Nephron progenitor cell (in vitro differentiated cells): ENCODE results near the gene EPHA10.

Experiments used
- DNase-seq: peaks from one replicate; pipeline ENCODE4 v3.0.0; 2021
- H3K27ac Mint-ChIP-seq: 2 replicates; pipeline ENCODE4 v1.8.0; 2021; ENCODE audit warnings: mild to moderate bottlenecking, moderate library complexity, mixed read lengths
- H3K27me3 Mint-ChIP-seq: 2 replicates; pipeline ENCODE4 v1.8.0; 2021; ENCODE audit warnings: mild to moderate bottlenecking, low read depth, mixed read lengths; ENCODE audit not compliant: poor library complexity
- H3K36me3 Mint-ChIP-seq: 2 replicates; pipeline ENCODE4 v1.8.0; 2021; ENCODE audit warnings: low read depth, mixed read lengths
- H3K4me1 Mint-ChIP-seq: 2 replicates; pipeline ENCODE4 v1.8.0; 2021; ENCODE audit warnings: mixed read lengths
- H3K4me3 Mint-ChIP-seq: 2 replicates; pipeline ENCODE4 v1.8.0; 2021; ENCODE audit warnings: mild to moderate bottlenecking, moderate library complexity, mixed read lengths
- H3K9me3 Mint-ChIP-seq: 2 replicates; pipeline ENCODE4 v1.8.0; 2021; ENCODE audit warnings: mild to moderate bottlenecking, moderate library complexity, mixed read lengths
- TF ChIP-seq, protein P1 (sequence below): fragments of 200-600 bp; sonication (generic); IDR thresholded peaks from 2 replicates; pipeline ENCODE4 v1.5.0; 2021; ENCODE audit warnings: antibody characterized with exemption

The EPHA10 gene

GRCh38 chr1:37704966-37705365 is 60.0 kb downstream of the EPHA10 start:
- H3K27me3 Mint-ChIP-seq: no peaks in the 10 kb centered on the region
- H3K4me3 Mint-ChIP-seq: no peak overlapping the region
- no peaks in the 10 kb centered on the region for H3K9me3 Mint-ChIP-seq
- TF ChIP-seq, protein P1, sequence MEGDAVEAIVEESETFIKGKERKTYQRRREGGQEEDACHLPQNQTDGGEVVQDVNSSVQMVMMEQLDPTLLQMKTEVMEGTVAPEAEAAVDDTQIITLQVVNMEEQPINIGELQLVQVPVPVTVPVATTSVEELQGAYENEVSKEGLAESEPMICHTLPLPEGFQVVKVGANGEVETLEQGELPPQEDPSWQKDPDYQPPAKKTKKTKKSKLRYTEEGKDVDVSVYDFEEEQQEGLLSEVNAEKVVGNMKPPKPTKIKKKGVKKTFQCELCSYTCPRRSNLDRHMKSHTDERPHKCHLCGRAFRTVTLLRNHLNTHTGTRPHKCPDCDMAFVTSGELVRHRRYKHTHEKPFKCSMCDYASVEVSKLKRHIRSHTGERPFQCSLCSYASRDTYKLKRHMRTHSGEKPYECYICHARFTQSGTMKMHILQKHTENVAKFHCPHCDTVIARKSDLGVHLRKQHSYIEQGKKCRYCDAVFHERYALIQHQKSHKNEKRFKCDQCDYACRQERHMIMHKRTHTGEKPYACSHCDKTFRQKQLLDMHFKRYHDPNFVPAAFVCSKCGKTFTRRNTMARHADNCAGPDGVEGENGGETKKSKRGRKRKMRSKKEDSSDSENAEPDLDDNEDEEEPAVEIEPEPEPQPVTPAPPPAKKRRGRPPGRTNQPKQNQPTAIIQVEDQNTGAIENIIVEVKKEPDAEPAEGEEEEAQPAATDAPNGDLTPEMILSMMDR: no peak
- H3K4me1 Mint-ChIP-seq: no peaks in the 10 kb centered on the region
- peaks cover 80% of the 10 kb centered on the region for H3K36me3 Mint-ChIP-seq
- no peak overlapping the region for H3K27ac Mint-ChIP-seq
- DNase-seq: no peak

- no peak for DNase-seq
- Mint-ChIP-seq H3K4me3 (no peak overlapping the region), H3K36me3 (peaks cover 81% of the 10 kb centered on the region), H3K9me3 (no peaks in the 10 kb centered on the region), H3K27me3 (no peaks in the 10 kb centered on the region), H3K4me1 (no peaks in the 10 kb centered on the region), H3K27ac (no peak overlapping the region)
- TF ChIP-seq, protein P1: no peak
Measured at GRCh38 chr1:37703061-37703460, 61.9 kb downstream of the EPHA10 start.

DNA sequence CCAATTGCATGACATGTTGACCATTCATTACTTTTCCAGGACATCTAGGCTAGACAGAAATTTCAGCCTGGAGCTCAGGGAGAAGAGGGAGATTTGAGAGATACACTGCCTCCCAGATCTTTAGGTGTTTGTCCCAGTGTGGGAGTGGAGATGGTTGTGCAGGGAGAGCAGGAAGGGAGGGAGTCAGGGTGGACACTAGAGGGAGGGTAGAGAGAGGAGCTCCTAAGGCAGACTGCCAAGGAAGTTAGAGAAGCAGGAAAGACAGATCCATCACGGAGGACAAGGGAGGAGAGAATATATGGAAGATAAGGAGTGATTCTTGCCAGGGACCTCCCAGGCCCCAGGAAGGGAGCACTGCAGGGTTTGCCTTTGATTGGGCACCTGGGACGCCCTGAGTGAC is 63.9 kb downstream of the EPHA10 start:
- TF ChIP-seq, protein P1: no peak
- Mint-ChIP-seq H3K4me1 (no peaks in the 10 kb centered on the region), H3K36me3 (peaks cover 76% of the 10 kb centered on the region)

GRCh38 chr1:37699147-37699546 is 65.8 kb downstream of the EPHA10 start:
- TF ChIP-seq, protein P1: no peak
- Mint-ChIP-seq H3K4me1 (peaks cover 3% of the 10 kb centered on the region), H3K36me3 (peaks cover 80% of the 10 kb centered on the region), H3K27ac (no peak overlapping the region), H3K9me3 (no peaks in the 10 kb centered on the region), H3K27me3 (no peaks in the 10 kb centered on the region), H3K4me3 (no peak overlapping the region)
- no peak for DNase-seq

More for the DNA sequence above, 63.9 kb downstream of the EPHA10 start:
- no peaks in the 10 kb centered on the region for H3K9me3 Mint-ChIP-seq
- no peak for DNase-seq
- H3K27ac Mint-ChIP-seq: peak overlapping the region; percentile 8
- no peak overlapping the region for H3K4me3 Mint-ChIP-seq
- H3K27me3 Mint-ChIP-seq: no peaks in the 10 kb centered on the region

DNA sequence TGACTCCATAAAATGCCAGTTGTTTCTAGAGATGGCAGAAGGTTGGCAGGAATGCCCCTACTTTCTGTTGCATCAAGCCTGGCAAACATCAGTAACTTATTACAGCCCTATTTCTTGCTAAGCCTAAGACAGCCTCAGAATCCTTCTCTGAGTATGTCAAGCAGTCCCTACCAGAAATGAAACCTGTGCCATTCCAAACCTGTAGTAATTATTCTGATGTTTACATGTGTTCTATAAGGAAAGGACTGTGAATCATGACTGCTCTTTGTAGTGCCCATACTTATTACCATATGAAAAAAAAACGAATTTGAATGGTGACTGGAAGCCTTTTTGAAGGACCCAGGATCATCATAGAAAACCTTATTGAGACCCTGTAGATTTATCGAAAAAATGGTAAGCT is 67.2 kb downstream of the EPHA10 start:
- no peaks in the 10 kb centered on the region for H3K9me3 Mint-ChIP-seq
- H3K4me3 Mint-ChIP-seq: no peak overlapping the region
- peaks cover 74% of the 10 kb centered on the region for H3K36me3 Mint-ChIP-seq
- DNase-seq: no peak
- H3K27me3 Mint-ChIP-seq: no peaks in the 10 kb centered on the region
- TF ChIP-seq, protein P1: no peak
- H3K4me1 Mint-ChIP-seq: peaks cover 5% of the 10 kb centered on the region
- no peak overlapping the region for H3K27ac Mint-ChIP-seq

DNA sequence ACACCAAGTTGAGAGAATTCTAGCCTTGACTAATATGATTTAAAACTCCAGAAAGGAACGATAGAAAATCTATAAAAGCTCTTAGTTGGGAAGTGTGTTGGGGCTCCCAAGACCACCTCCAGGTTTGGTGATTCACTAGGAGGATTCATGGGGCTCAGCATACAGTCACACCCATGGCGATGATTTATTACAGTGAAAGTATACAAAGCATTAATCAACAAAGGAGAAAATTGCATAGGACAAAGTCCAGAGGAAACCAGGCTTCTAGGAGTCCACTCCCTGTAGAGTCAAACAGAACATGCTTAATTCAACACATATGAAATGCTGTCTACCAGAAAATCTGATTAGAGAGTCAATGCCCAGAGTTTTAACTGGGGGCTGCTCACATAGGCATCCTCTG is 67.8 kb downstream of the EPHA10 start:
- no peak overlapping the region for H3K4me3 Mint-ChIP-seq
- no peaks in the 10 kb centered on the region for H3K9me3 Mint-ChIP-seq
- H3K36me3 Mint-ChIP-seq: peaks cover 69% of the 10 kb centered on the region
- peaks cover 5% of the 10 kb centered on the region for H3K4me1 Mint-ChIP-seq
- TF ChIP-seq, protein P1: no peak
- DNase-seq: no peak
- no peaks in the 10 kb centered on the region for H3K27me3 Mint-ChIP-seq
- H3K27ac Mint-ChIP-seq: no peak overlapping the region
